HepG2 (cell line): ENCODE data around the gene GPRIN1. TPM values are rescaled to one million over a fixed set of nuclear protein-coding genes. Genes with fewer than 3 reads are reported as not detected.
A peak's percentile ranks its signal among the peaks of the same experiment; 100 is the strongest.

ENCODE experiments used
- ATAC-seq: fragments of 200-7000 bp; cut with Tn5 transposase; 3 replicates; pipeline ENCODE4 v1.9.1; 2020; ENCODE audit warnings: mild to moderate bottlenecking, moderate library complexity
- BruUV-seq: library from RNA; stranded (reverse); fragments of 400-500 nt; replicated peaks from 2 replicates; lab custom pipeline; 2021; lab: Mats Ljungman, UMichigan
- CTCF ChIA-PET: fragments of 300-600 bp; formaldehyde crosslinking; extraction: SDS; loops from one replicate; lab custom pipeline; 2021; ENCODE audit warnings: low total read pairs, inconsistent platforms, low intra/inter-chr PET ratio; lab: Yijun Ruan, JAX
- POLR2A ChIA-PET: fragments of 350-600 bp; sonication (Branson Sonifier 250); formaldehyde crosslinking; loops from one replicate; lab custom pipeline; 2020; ENCODE audit warnings: antibody characterized with exemption, inconsistent platforms; lab: Yijun Ruan, JAX
- DNase-seq: peaks from one replicate; pipeline ENCODE4 v3.0.0-alpha.2; 2015; ENCODE audit warnings: low spot score
- FAIRE-seq: peaks from 3 replicates; lab custom pipeline; 2011; peaks lifted over from hg19 to GRCh38; lab: Jason Lieb, UNC
- H2AFZ ChIP-seq: one replicate; pipeline ENCODE4 v1.6.1; 2011; ENCODE audit warnings: low read length, inconsistent platforms
- H3K27ac ChIP-seq: fragments of 300-600 bp; 3 replicates; pipeline ENCODE4 v1.8.0; 2011; ENCODE audit warnings: mixed run types, mild to moderate bottlenecking, mixed read lengths, low read length, inconsistent platforms; ENCODE audit not compliant: insufficient read depth; ENCODE audit errors: extremely low read length
- H3K27me3 ChIP-seq, 2 experiments: fragments of 200-600 bp in 1 of 2; 2 replicates in 1 of 2; 3 replicates in 1 of 2; pipeline versions ENCODE4 v1.6.0 to v1.8.0; 2011; ENCODE audit warnings: low read length in 2 of 2, mild to moderate bottlenecking in 2 of 2, moderate library complexity in 2 of 2, inconsistent platforms in 1 of 2; ENCODE audit not compliant: insufficient read depth in 2 of 2, control insufficient read depth in 1 of 2
- H3K36me3 ChIP-seq, 2 experiments: fragments of 200-600 bp in 1 of 2; replicated peaks in 1 of 2; 2 replicates in 1 of 2; 3 replicates in 1 of 2; pipeline versions ENCODE4 v1.5.1 to v1.8.0; 2011; ENCODE audit warnings: low read length in 2 of 2, inconsistent platforms in 1 of 2; ENCODE audit not compliant: insufficient read depth in 2 of 2, control insufficient read depth in 1 of 2
- H3K4me1 ChIP-seq: 2 replicates; pipeline ENCODE4 v1.5.1; 2012; ENCODE audit warnings: low read length, inconsistent platforms; ENCODE audit not compliant: insufficient read depth
- H3K4me2 ChIP-seq: 2 replicates; pipeline ENCODE4 v1.6.0; 2011; ENCODE audit warnings: low read depth, low read length, inconsistent platforms
- H3K4me3 ChIP-seq, 3 experiments: fragments of 200-600 bp in 1 of 3; sonication (generic), shearing (Covaris generic) in 1 of 3; replicated peaks in 1 of 3; 2 replicates each; pipeline ENCODE4 v1.5.1; 2011 to 2016; ENCODE audit warnings: low read length in 3 of 3, inconsistent platforms in 2 of 3, low read depth in 2 of 3, mild to moderate bottlenecking in 2 of 3, control low read depth in 1 of 3, mixed read lengths in 1 of 3; ENCODE audit not compliant: insufficient read depth in 1 of 3
- H3K79me2 ChIP-seq: one replicate; pipeline ENCODE4 v1.6.1; 2011; ENCODE audit warnings: low read length, inconsistent platforms; ENCODE audit not compliant: insufficient read depth
- H3K9ac ChIP-seq: 2 replicates; pipeline ENCODE4 v1.6.0; 2011; ENCODE audit warnings: mild to moderate bottlenecking, low read depth, low read length, inconsistent platforms; ENCODE audit not compliant: insufficient read depth
- H3K9me3 ChIP-seq: 2 replicates; pipeline ENCODE4 v1.5.1; 2012; ENCODE audit warnings: mild to moderate bottlenecking, low read length
- H4K20me1 ChIP-seq: 2 replicates; pipeline ENCODE4 v1.6.0; 2011; ENCODE audit warnings: inconsistent platforms, mild to moderate bottlenecking, low read length, moderate library complexity; ENCODE audit not compliant: insufficient read depth
- CREM ChIP-seq, 2 experiments: sonication (generic) in 1 of 2; formaldehyde crosslinking in 1 of 2; IDR thresholded peaks; 2 replicates each; pipeline versions ENCODE4 v1.4.0 to v1.6.1; 2016 to 2020; ENCODE audit warnings: antibody characterized with exemption in 1 of 2, mild to moderate bottlenecking in 1 of 2, missing genetic modification reagents in 1 of 2
- HDAC6 ChIP-seq: fragments of 200-600 bp; sonication (generic); IDR thresholded peaks from 2 replicates; pipeline ENCODE4 v1.7.0; 2017; ENCODE audit warnings: mild to moderate bottlenecking, antibody characterized with exemption, low read length, low read depth
- MBNL3 ChIP-seq: fragments of 250-450 bp; sonication (Bioruptor Pico); conservative IDR thresholded peaks from 2 replicates; pipeline ENCODE4 v1.8.0; 2022; ENCODE audit warnings: mild to moderate bottlenecking, inconsistent platforms
- MTA1 ChIP-seq: sonication (generic); formaldehyde crosslinking; IDR thresholded peaks from 2 replicates; pipeline ENCODE4 v1.4.0; 2020; ENCODE audit warnings: missing genetic modification reagents, mild to moderate bottlenecking, borderline replicate concordance
- RBAK ChIP-seq: sonication (generic); formaldehyde crosslinking; IDR thresholded peaks from 2 replicates; pipeline ENCODE4 v1.5.1; 2020; ENCODE audit warnings: mild to moderate bottlenecking, missing genetic modification reagents
- TGIF2 ChIP-seq: IDR thresholded peaks from 2 replicates; pipeline ENCODE4 v1.6.1; 2016; ENCODE audit warnings: control low read depth, missing compliant biosample characterization
- ZC3H4 ChIP-seq: sonication (generic); formaldehyde crosslinking; IDR thresholded peaks from 2 replicates; pipeline ENCODE4 v1.4.0; 2020; ENCODE audit warnings: missing genetic modification reagents, borderline replicate concordance
- ZNF10 ChIP-seq: sonication (generic); formaldehyde crosslinking; IDR thresholded peaks from 2 replicates; pipeline ENCODE4 v1.4.0; 2020; ENCODE audit warnings: mild to moderate bottlenecking, low read depth, missing genetic modification reagents, borderline replicate concordance
- ZNF160 ChIP-seq: sonication (generic); formaldehyde crosslinking; IDR thresholded peaks from 2 replicates; pipeline ENCODE4 v1.8.0; 2022; ENCODE audit warnings: mild to moderate bottlenecking, inconsistent platforms, missing genetic modification reagents
- ZNF333 ChIP-seq: sonication (generic); formaldehyde crosslinking; IDR thresholded peaks from 2 replicates; pipeline ENCODE4 v1.4.0; 2020; ENCODE audit warnings: mild to moderate bottlenecking, missing genetic modification reagents, borderline replicate concordance
- ZNF335 ChIP-seq: sonication (generic); formaldehyde crosslinking; IDR thresholded peaks from 2 replicates; pipeline ENCODE4 v1.4.0; 2020; ENCODE audit warnings: missing genetic modification reagents
- ZNF644 ChIP-seq: IDR thresholded peaks from 2 replicates; pipeline ENCODE4 v1.6.1; 2016; ENCODE audit warnings: low read depth
- ZNF761 ChIP-seq: sonication (generic); formaldehyde crosslinking; conservative IDR thresholded peaks from 2 replicates; pipeline ENCODE4 v1.4.0; 2020; ENCODE audit warnings: mild to moderate bottlenecking, missing genetic modification reagents
- ZNF768 ChIP-seq: sonication (generic); formaldehyde crosslinking; IDR thresholded peaks from 2 replicates; pipeline ENCODE4 v1.4.0; 2020; ENCODE audit warnings: missing genetic modification reagents
- ZNF800 ChIP-seq: sonication (generic); formaldehyde crosslinking; IDR thresholded peaks from 2 replicates; pipeline ENCODE4 v1.4.0; 2020; ENCODE audit warnings: missing genetic modification reagents
- WGBS: methylation state at CpG from one replicate; pipeline ENCODE4 v1.1.6; 2017; ENCODE audit warnings: low lambda C conversion rate; 5-methylcytosine and 5-hydroxymethylcytosine counted together
- in situ Hi-C: cut with HindIII; loops from 2 replicates; pipeline ENCODE4 v1.10.0; 2017; ENCODE audit warnings: low pct_unique_long_range_greater_than_20kb; ENCODE audit not compliant: extremely low pct_ligation_motif_present
- intact Hi-C: fragments of 100-400 bp; cut with micrococcal nuclease; formaldehyde crosslinking; loops from one replicate; pipeline ENCODE4 v1.10.0; 2022; ENCODE audit not compliant: unreplicated experiment
- polyA plus RNA-seq, 8 experiments: library from polyadenylated mRNA; depleted of rRNA in 3 of 8; stranded (reverse) in 7 of 8; unstranded in 1 of 8; fragments of >200 nt; fragmentation: Illumina TruSeq in 4 of 8; extraction: Trizol in 4 of 8; gene quantifications; 2 replicates each; pipeline versions ENCODE4 v1.2.1 to v1.2.3, GENCODE V29; 2011 to 2016; ENCODE audit warnings: low read depth in 4 of 8, missing spikeins in 1 of 8, mixed read lengths in 1 of 8; ENCODE audit not compliant: insufficient read depth in 1 of 8
- total RNA-seq, 5 experiments: library from RNA; depleted of rRNA; stranded (reverse); fragments of >200 nt; fragmentation: Illumina TruSeq; extraction: Trizol; gene quantifications; 2 replicates each; pipeline ENCODE4 v1.2.3, GENCODE V29; 2016; ENCODE audit warnings: low read depth in 1 of 5

The GPRIN1 gene
- total and polyA plus RNA-seq, 2 of the 13 experiments (the other 11 are each of a cell fraction or from before 2014, with no cell fraction given) = 0.32 to 2.0 TPM

- Histone ChIP-seq H2AFZ (no peak overlapping the region), H3K36me3 (no peaks in the 10 kb centered on the region), H3K27ac (no peak overlapping the region), H3K4me3 (no peak overlapping the region), H3K4me2 (no peak overlapping the region), H3K9ac (no peak overlapping the region), H3K27me3 (peaks cover 11 to 45% of the 10 kb centered on the region in 2 experiments; a peak in 4 of 5 replicates), H3K4me1 (peaks cover 18% of the 10 kb centered on the region), H3K9me3 (no peaks in the 10 kb centered on the region), H3K79me2 (no peaks in the 10 kb centered on the region), H4K20me1 (no peaks in the 10 kb centered on the region)
- intact Hi-C loops = no loop called here
- DNase-seq (no peak), FAIRE-seq (no peak), ATAC-seq (no peak)
- WGBS = 0% methylated on average over 5 of the region's 11 CpGs
- in situ Hi-C loops = no loop called here
- TF ChIP-seq ZNF768 (CRISPR knock-in tag) = peak; percentile 41; the same call in 1 of the 2 replicates
- TF ChIP-seq HDAC6 = no peak
- POLR2A ChIA-PET = interaction anchor here (0.6 to 0.7 kb wide), 2 partner anchors 295 to 429 kb away, joined by 3 read pairs; no protein-coding TSS in a partner anchor
- no TSS peak for BruUV-seq
- CTCF ChIA-PET = no interaction called here
Measured at GRCh38 chr5:176643491-176644219, 33.7 kb upstream of the GPRIN1 start.

GRCh38 chr5:176642675-176643490 is 32.9 kb upstream of the GPRIN1 start:
- Histone ChIP-seq H3K9me3 (no peaks in the 10 kb centered on the region), H3K4me1 (peaks cover 10% of the 10 kb centered on the region), H3K27ac (no peak overlapping the region), H4K20me1 (no peaks in the 10 kb centered on the region), H3K4me2 (no peak overlapping the region), H3K9ac (no peak overlapping the region), H2AFZ (no peak overlapping the region), H3K36me3 (no peaks in the 10 kb centered on the region), H3K27me3 (peaks cover 13 to 51% of the 10 kb centered on the region in 2 experiments; a peak in 4 of 5 replicates), H3K79me2 (no peaks in the 10 kb centered on the region), H3K4me3 (no peak overlapping the region)
- no TSS peak for BruUV-seq
- ATAC-seq (no peak), FAIRE-seq (no peak), DNase-seq (no peak)
- intact Hi-C loops (no loop called here), in situ Hi-C loops (no loop called here)
- CTCF ChIA-PET = no interaction called here
- POLR2A ChIA-PET = interaction anchor here (0.7 kb wide), 1 partner anchor 295 kb away, joined by 3 read pairs; no protein-coding TSS in a partner anchor
- WGBS = 4% methylated on average over 5 of the region's 15 CpGs
- TF ChIP-seq ZNF800 (CRISPR knock-in tag) (no peak), ZNF10 (CRISPR knock-in tag) (no peak), MTA1 (no peak), ZNF160 (CRISPR knock-in tag) (no peak), MBNL3 (CRISPR knock-in tag) (no peak), RBAK (CRISPR knock-in tag) (no peak), ZNF335 (no peak), TGIF2 (CRISPR knock-in tag) (no peak), ZNF644 (CRISPR knock-in tag) (no peak), ZNF333 (no peak), ZNF761 (CRISPR knock-in tag) (no peak), CREM (IDR thresholded peaks at IDR 0.05) (no peak), CREM (CRISPR knock-in tag; IDR thresholded peaks at IDR 0.05) (no peak), ZC3H4 (CRISPR knock-in tag) (no peak)
